ENCODE data around the gene CRYM. TPM values are rescaled to one million over a fixed set of nuclear protein-coding genes. Genes with fewer than 3 reads are reported as not detected.

Gene CRYM
- total RNA-seq, 1 experiment from 2014 or later, result 4.9 TPM

DNA sequence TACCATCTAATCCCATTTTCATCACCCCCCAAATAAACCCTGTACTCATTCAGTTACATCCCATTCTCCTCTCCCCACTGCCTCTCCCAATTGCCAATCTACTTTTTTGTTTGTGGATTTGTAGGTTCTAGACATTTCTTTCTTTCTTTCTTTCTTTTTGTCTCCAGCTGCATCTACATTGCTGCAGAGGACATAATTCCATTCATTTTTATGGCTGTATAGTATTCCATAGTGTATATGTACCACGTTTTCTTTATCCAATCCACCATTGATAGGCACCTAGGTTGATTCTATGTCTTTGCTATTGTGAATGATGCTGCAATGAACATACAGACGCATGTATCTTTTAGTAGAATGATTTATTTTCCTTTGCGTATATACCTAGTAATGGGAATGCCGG is 6.3 kb upstream of the CRYM start (continued):
- TF ChIP-seq, protein P1, sequence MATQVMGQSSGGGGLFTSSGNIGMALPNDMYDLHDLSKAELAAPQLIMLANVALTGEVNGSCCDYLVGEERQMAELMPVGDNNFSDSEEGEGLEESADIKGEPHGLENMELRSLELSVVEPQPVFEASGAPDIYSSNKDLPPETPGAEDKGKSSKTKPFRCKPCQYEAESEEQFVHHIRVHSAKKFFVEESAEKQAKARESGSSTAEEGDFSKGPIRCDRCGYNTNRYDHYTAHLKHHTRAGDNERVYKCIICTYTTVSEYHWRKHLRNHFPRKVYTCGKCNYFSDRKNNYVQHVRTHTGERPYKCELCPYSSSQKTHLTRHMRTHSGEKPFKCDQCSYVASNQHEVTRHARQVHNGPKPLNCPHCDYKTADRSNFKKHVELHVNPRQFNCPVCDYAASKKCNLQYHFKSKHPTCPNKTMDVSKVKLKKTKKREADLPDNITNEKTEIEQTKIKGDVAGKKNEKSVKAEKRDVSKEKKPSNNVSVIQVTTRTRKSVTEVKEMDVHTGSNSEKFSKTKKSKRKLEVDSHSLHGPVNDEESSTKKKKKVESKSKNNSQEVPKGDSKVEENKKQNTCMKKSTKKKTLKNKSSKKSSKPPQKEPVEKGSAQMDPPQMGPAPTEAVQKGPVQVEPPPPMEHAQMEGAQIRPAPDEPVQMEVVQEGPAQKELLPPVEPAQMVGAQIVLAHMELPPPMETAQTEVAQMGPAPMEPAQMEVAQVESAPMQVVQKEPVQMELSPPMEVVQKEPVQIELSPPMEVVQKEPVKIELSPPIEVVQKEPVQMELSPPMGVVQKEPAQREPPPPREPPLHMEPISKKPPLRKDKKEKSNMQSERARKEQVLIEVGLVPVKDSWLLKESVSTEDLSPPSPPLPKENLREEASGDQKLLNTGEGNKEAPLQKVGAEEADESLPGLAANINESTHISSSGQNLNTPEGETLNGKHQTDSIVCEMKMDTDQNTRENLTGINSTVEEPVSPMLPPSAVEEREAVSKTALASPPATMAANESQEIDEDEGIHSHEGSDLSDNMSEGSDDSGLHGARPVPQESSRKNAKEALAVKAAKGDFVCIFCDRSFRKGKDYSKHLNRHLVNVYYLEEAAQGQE (IDR thresholded peaks at IDR 0.05; ENCODE audit: low read depth), result no peak
- no peak for TF ChIP-seq JUND (IDR thresholded peaks at IDR 0.05)
- no peak for TF ChIP-seq SRF (IDR thresholded peaks at IDR 0.05; ENCODE audit: low read depth)

- POLR2A ChIA-PET, result no interaction called here
These were observed 5.6 kb upstream of the CRYM start for GRCh38 chr16:21283521-21284289.

More at GRCh38 chr16:21283521-21284289, 5.6 kb upstream of the CRYM start:
- peak; percentile 21; the same call in 1 of the 2 replicates for TF ChIP-seq RAD21 (IDR thresholded peaks at IDR 0.05; ENCODE audit: low read depth)
- TF ChIP-seq, protein P2, sequence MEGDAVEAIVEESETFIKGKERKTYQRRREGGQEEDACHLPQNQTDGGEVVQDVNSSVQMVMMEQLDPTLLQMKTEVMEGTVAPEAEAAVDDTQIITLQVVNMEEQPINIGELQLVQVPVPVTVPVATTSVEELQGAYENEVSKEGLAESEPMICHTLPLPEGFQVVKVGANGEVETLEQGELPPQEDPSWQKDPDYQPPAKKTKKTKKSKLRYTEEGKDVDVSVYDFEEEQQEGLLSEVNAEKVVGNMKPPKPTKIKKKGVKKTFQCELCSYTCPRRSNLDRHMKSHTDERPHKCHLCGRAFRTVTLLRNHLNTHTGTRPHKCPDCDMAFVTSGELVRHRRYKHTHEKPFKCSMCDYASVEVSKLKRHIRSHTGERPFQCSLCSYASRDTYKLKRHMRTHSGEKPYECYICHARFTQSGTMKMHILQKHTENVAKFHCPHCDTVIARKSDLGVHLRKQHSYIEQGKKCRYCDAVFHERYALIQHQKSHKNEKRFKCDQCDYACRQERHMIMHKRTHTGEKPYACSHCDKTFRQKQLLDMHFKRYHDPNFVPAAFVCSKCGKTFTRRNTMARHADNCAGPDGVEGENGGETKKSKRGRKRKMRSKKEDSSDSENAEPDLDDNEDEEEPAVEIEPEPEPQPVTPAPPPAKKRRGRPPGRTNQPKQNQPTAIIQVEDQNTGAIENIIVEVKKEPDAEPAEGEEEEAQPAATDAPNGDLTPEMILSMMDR (IDR thresholded peaks at IDR 0.05 in 2 of 3, conservative IDR thresholded peaks at IDR 0.05 in 1 of 3; ENCODE audit: borderline replicate concordance in 1 of 3, insufficient read depth in 1 of 3, low read depth in 2 of 3, low read length in 2 of 3), result peak; percentile 12 to 44 (median 17); a peak in 3 of 6 replicates
- no peak for TF ChIP-seq MAX (IDR thresholded peaks at IDR 0.05)
- Histone ChIP-seq H3K9me3 (ENCODE audit: control insufficient read depth in 1 of 2, insufficient read depth in 1 of 2, low read depth in 1 of 2, low read length in 2 of 2) (no peaks in the 10 kb centered on the region), H3K4me3 (replicated peaks in 1 of 2; ENCODE audit: low read depth in 1 of 2, low read length in 2 of 2) (peak overlapping the region; percentile 31 to 51), H3K79me2 (ENCODE audit: insufficient read depth, low read length) (no peaks in the 10 kb centered on the region), H3K27me3 (ENCODE audit: insufficient read depth, low read length) (no peaks in the 10 kb centered on the region), H2AFZ (ENCODE audit: low read depth, low read length, poor library complexity, severe bottlenecking) (peak overlapping the region; percentile 8), H3K9me2 (ENCODE audit: insufficient read depth) (no peaks in the 10 kb centered on the region), H3K36me3 (ENCODE audit: control insufficient read depth in 1 of 2, insufficient read depth in 2 of 2, low read length in 2 of 2) (no peaks in the 10 kb centered on the region), H3K27ac (ENCODE audit: low read depth, low read length) (no peak overlapping the region), H3K9ac (ENCODE audit: low read length) (no peak overlapping the region), H3K4me1 (ENCODE audit: control insufficient read depth in 1 of 2, insufficient read depth in 2 of 2, low read length in 2 of 2) (0 out of 4 replicates have a peak, but pooled peaks cover 0 to 2% of the 10 kb centered on the region in 2 experiments), H3K4me2 (ENCODE audit: low read length) (peak overlapping the region; percentile 71), H4K20me1 (ENCODE audit: insufficient read depth) (no peaks in the 10 kb centered on the region)
- ATAC-seq (peak; percentile 92), DNase-seq (ENCODE audit: low read depth, low spot score) (no peak)
- RAD21 ChIA-PET (ENCODE audit: low non-redundant PET in 1 of 2, low total read pairs in 2 of 2, uncharacterized antibody in 2 of 2, unreplicated experiment in 2 of 2), result interaction anchor here in 1 of 2 experiments (0.7 kb wide), 1 partner anchor 17 kb away, joined by 3 read pairs; no protein-coding TSS in a partner anchor
- intact Hi-C loops (cut with micrococcal nuclease), result no loop called here
- BruUV-seq (replicated peaks), result no TSS peak
- CTCF ChIA-PET, result no interaction called here
